Measurements from ENCODE around the gene MFRP. TPM values are rescaled to one million over a fixed set of nuclear protein-coding genes. Genes with fewer than 3 reads are reported as not detected.

MFRP gene
- total RNA-seq, 4 donors from 2014 or later, result 0.11 TPM; not detected in 3

Other genes starting within 250 kb of the MFRP start
- 10 to 100 TPM; 21.2 to 32.2 (median 26.9) TPM for gene DPAGT1, start 244.9 kb downstream of the MFRP start, total RNA-seq
- gene C2CD2L, start 239.4 kb downstream of the MFRP start, total RNA-seq, result 10 to 100 TPM; 20.1 to 25.9 (median 21.5) TPM
- gene HINFP, start 225.1 kb downstream of the MFRP start, total RNA-seq, result 10 to 100 TPM; 16.1 to 45.1 (median 26.7) TPM
- 1 to 10 TPM in 2 of 4 donors, under 1 TPM in 2; 0.26 to 1.6 (median 0.73) TPM for gene ABCG4, start 197.7 kb downstream of the MFRP start, total RNA-seq
- gene NLRX1, start 178.0 kb downstream of the MFRP start, total RNA-seq, result 10 to 100 TPM; 20.7 to 31.5 (median 30.4) TPM
- 1 to 10 TPM in 1 of 4 donors, under 1 TPM in 2, not detected in 1; 0.68 to 1.1 (median 0.87) TPM for gene NHERF4, start 161.2 kb downstream of the MFRP start, total RNA-seq
- 10 to 100 TPM; 13.2 to 17.4 (median 17.2) TPM for gene CBL, start 140.4 kb downstream of the MFRP start, total RNA-seq
- gene MCAM, start 29.6 kb downstream of the MFRP start, total RNA-seq, result 100 to 1,000 TPM; 104 to 163 (median 124) TPM
- gene RNF26, start 12.2 kb downstream of the MFRP start, total RNA-seq, result 10 to 100 TPM; 13.3 to 21.4 (median 15.4) TPM
- 1 to 10 TPM; 3.7 to 9.8 (median 4.9) TPM for gene C1QTNF5, start 5.8 kb downstream of the MFRP start, total RNA-seq
- gene USP2, start 35.0 kb upstream of the MFRP start, total RNA-seq, result 10 to 100 TPM in 3 of 4 donors, 1 to 10 TPM in 1; 5.9 to 25.4 (median 15.2) TPM
- 10 to 100 TPM in 1 of 4 donors, 1 to 10 TPM in 3; 3.5 to 18.8 (median 6.9) TPM for gene THY1, start 76.5 kb upstream of the MFRP start, total RNA-seq